Heart left ventricle (tissue), 16 donors: Measurements from ENCODE around the gene FKBP2. TPM values are rescaled to one million over a fixed set of nuclear protein-coding genes. Genes with fewer than 3 reads are reported as not detected.
A peak's percentile ranks its signal among the peaks of the same experiment; 100 is the strongest.

Experiments
- ATAC-seq, 4 donors: fragments of 200-7000 bp; cut with Tn5 transposase; one replicate each; pipeline ENCODE4 v1.9.1; 2020 to 2022; ENCODE audit warnings: moderate library complexity in 4 of 4, mild to moderate bottlenecking in 3 of 4, moderate number of reproducible peaks in 1 of 4
- DNase-seq, 5 donors: peaks; one replicate each; pipeline ENCODE4 v3.0.0-alpha.2; 2020
- H3K27ac ChIP-seq, 12 donors: fragments of 200-600 bp; sonication (generic) in 4 of 12; one replicate each; pipeline versions ENCODE4 v1.5.0 to v1.8.0; 2016 to 2022; ENCODE audit warnings: mild to moderate bottlenecking in 2 of 12
- H3K27me3 ChIP-seq, 9 donors: fragments of 200-600 bp; sonication (generic) in 2 of 9; one replicate each; pipeline versions ENCODE4 v1.5.1 to v1.8.0; 2016 to 2022; ENCODE audit warnings: mild to moderate bottlenecking in 3 of 9
- H3K36me3 ChIP-seq, 9 donors: fragments of 200-600 bp; sonication (generic) in 2 of 9; one replicate each; pipeline versions ENCODE4 v1.5.0 to v1.8.0; 2018 to 2022; ENCODE audit warnings: mild to moderate bottlenecking in 2 of 9
- H3K4me1 ChIP-seq, 12 donors: fragments of 200-600 bp; sonication (generic) in 4 of 12; one replicate each; pipeline versions ENCODE4 v1.5.0 to v1.8.0; 2016 to 2022; ENCODE audit warnings: mild to moderate bottlenecking in 3 of 12
- H3K4me3 ChIP-seq, 12 donors: fragments of 200-600 bp; sonication (generic) in 4 of 12; one replicate each; pipeline versions ENCODE4 v1.5.0 to v1.8.0; 2017 to 2022; ENCODE audit warnings: mild to moderate bottlenecking in 9 of 12, moderate library complexity in 4 of 12
- H3K9me3 ChIP-seq, 12 donors: fragments of 200-600 bp; sonication (generic) in 4 of 12; one replicate each; pipeline versions ENCODE4 v1.5.0 to v1.8.0; 2016 to 2022; ENCODE audit warnings: mild to moderate bottlenecking in 1 of 12
- CTCF ChIP-seq, 12 donors: fragments of 200-600 bp; sonication (generic) in 4 of 12; IDR thresholded peaks; one replicate each; pipeline versions ENCODE4 v1.5.0 to v1.8.0; 2018 to 2022; ENCODE audit warnings: antibody characterized with exemption in 12 of 12, mild to moderate bottlenecking in 5 of 12
- POLR2A ChIP-seq, 2 donors: fragments of 450-650 bp; IDR thresholded peaks; one replicate each; pipeline ENCODE4 v1.6.1; 2017; ENCODE audit warnings: antibody characterized with exemption in 2 of 2, mild to moderate bottlenecking in 2 of 2, moderate library complexity in 2 of 2
- WGBS, 4 donors: extraction: QIAGEN DNeasy Blood & Tissue Kit in 2 of 4; methylation state at CpG; one replicate each; pipeline versions ENCODE4 v1.1.5 to v1.1.7; 2013 to 2018; 5-methylcytosine and 5-hydroxymethylcytosine counted together
- intact Hi-C, 10 donors: fragments of 100-400 bp; cut with DNase I; formaldehyde crosslinking; loops; one replicate each; pipeline versions ENCODE4 v1.11.1 to v1.14.2; 2022
- polyA plus RNA-seq, 2 donors: library from polyadenylated mRNA; stranded (reverse); fragments of 200-250 nt; gene quantifications; one replicate each; pipeline ENCODE4 v1.2.3, GENCODE V29; 2013
- total RNA-seq, 9 donors: library from RNA; depleted of rRNA in 2 of 9; stranded (reverse); fragments of >200 nt in 2 of 9; fragmentation: NEBNext Ultra II Directional in 3 of 9; extraction: Animal tissue kit (Norgen Biotek cat#: 25700) in 3 of 9; gene quantifications; one replicate each; pipeline versions ENCODE4 v1.1.0 to v1.2.4, GENCODE V29; 2016 to 2023
- donor health status: ischemic (EF 13 %, LVEDD 7.1; RV severe dilation, severe dysfunction).
- donor health status: healthy with polysubstance abuse.
- donor health status: DM: no; HTN: yes; CAD: no.
- donor health status: DM: no; HTN: no; CAD: no.
- donor health status: ischemic (EF 25% LVEDD 6.9; RV normal size, moderate dysfunction).
- donor health status: ischemic (EF 25% LVEDD 5.7; RV mildly dilated, moderate dysfunction).
- donor health status: healthy.
- donor health status: DM: yes; HTN: yes; CAD: no.
- donor health status: ischemic (EF 35%, LVEDD 5.7; RV mildly dilated, moderate dysfunction).
- donor health status: nonischemic (EF 11% LVEDD 7.7; RV severe dilation, severe dysfunction).
- donor health status: DM: yes; HTN: yes; CAD: no.
- donor health status: PGD.
- donor health status: ischemic (EF 29% LVEDD 5.4; RV normal size, mild dysfunction).
- donor health status: nonischemic (EF 23%, LVEDD 6.1; RV moderate dilation, normal function).

FKBP2 gene
- total and polyA plus RNA-seq, 11 donors: 35.0 to 250 (median 52.9) TPM

DNA sequence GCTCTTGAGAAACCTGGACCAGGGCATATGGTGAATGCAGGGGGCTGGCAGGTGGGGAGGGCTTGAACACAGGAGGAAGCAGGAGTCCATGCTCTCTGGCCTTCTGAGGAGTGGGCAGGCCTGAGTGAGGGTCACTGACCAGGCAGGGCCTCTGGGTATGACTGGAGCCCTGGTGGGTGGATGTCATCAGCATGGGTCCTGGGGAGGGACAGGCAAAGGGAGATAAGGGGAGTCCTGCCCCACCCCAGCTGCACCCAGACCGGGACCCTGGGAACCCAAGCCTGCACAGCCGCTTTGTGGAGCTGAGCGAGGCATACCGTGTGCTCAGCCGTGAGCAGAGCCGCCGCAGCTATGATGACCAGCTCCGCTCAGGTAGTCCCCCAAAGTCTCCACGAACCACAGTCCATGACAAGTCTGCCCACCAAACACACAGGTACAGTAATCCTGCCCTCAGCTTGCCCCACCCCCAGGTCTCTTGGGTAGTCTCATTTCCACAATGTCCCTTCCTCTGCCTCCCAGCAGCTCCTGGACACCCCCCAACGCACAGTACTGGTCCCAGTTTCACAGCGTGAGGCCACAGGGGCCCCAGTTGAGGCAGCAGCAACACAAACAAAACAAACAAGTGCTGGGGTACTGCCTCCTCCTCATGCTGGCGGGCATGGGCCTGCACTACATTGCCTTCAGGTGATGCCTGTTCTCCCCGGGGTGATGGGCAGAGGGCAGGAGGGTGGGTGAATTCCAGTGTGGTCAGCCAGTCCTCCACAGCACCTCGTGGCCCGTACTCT lies 8.5 kb upstream of the FKBP2 start:
- no peak for ATAC-seq
- no peaks in the 10 kb centered on the region for H3K9me3 ChIP-seq
- peak in 1 of 5 donors; percentile 10 for DNase-seq
- 84 to 87% (median 86%) methylated on average over 14 to 15 of the region's 15 CpGs for WGBS, 4 donors
- no peak overlapping the region for H3K4me3 ChIP-seq
- H3K36me3 ChIP-seq: peaks cover 0 to 7% (median under 1%) of the 10 kb centered on the region in 9 donors
- peaks cover 3 to 67% (median 46%) of the 10 kb centered on the region in 12 donors for H3K4me1 ChIP-seq
- H3K27ac ChIP-seq: peak overlapping the region in 1 of 12 donors; percentile 43
- intact Hi-C loops: no loop called here
- TF ChIP-seq CTCF (IDR thresholded peaks at IDR 0.05) (no peak), POLR2A (IDR thresholded peaks at IDR 0.05) (no peak)
- H3K27me3 ChIP-seq: no peaks in the 10 kb centered on the region

- H3K27ac ChIP-seq: peak overlapping the region in 1 of 12 donors; percentile 91
- H3K27me3 ChIP-seq: no peaks in the 10 kb centered on the region
- TF ChIP-seq CTCF (IDR thresholded peaks at IDR 0.05) (no peak), POLR2A (IDR thresholded peaks at IDR 0.05) (no peak)
- ATAC-seq (no peak), DNase-seq (no peak)
- H3K4me1 ChIP-seq: peaks cover 3 to 65% (median 41%) of the 10 kb centered on the region in 12 donors
- H3K9me3 ChIP-seq: no peaks in the 10 kb centered on the region
- peak overlapping the region in 1 of 12 donors; percentile 75 for H3K4me3 ChIP-seq
- 80 to 93% (median 89%) methylated on average over 8 of the region's 8 CpGs for WGBS, 4 donors
- peaks cover 0 to 12% (median 6%) of the 10 kb centered on the region in 9 donors for H3K36me3 ChIP-seq
- intact Hi-C loops: no loop called here
These were observed 8.0 kb upstream of the FKBP2 start for GRCh38 chr11:64232967-64233315.

DNA sequence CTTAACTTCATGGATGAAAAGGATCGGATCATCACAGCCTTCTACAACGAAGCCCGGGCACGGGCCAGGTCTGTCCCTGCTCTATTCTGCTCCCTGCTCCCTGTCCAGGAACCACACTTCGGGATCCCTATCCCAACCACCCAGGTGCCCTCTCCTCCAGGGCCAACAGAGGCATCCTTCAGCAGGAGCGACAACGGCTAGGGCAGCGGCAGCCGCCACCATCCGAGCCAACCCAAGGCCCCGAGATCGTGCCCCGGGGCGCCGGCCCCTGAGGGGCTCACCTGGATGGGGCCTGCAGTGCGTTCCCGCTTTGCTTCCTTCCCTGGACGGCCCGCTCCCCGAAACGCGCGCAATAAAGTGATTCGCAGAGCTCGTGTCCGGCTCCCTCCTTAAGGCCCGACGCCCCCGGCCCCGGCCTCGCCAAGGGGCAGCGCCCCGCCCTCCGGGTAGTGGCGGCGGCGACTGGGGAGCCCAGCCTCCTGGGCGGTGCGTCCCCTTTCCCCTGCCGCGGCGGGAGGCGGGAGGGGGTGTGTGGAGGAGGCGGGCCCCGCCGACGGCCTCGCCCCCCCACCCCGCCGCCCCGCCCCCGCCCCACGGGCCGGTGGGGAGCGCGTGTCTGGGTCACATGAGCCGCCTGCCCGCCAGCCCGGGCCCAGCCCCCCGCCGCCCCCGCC lies 6.8 kb upstream of the FKBP2 start, which contains the start of gene VEGFB:
Gene VEGFB, plus strand, starts transcription at position 672 of the 674 bp plus-strand sequence. CDS start 250 bp downstream, outside the sequence.
- H3K36me3 ChIP-seq: peaks cover 0 to 23% (median 17%) of the 10 kb centered on the region in 9 donors
- intact Hi-C loops: no loop called here
- H3K4me3 ChIP-seq: peak within 1 kb of the TSS; percentile 71 to 93 (median 81)
- TF ChIP-seq POLR2A (IDR thresholded peaks at IDR 0.05): peak in 1 of 2 donors; percentile 51
- peak in 1 of 12 donors; percentile 5 for TF ChIP-seq CTCF (IDR thresholded peaks at IDR 0.05)
- H3K9me3 ChIP-seq: no peaks in the 10 kb centered on the region
- H3K4me1 ChIP-seq: peaks cover 3 to 68% (median 35%) of the 10 kb centered on the region in 12 donors
- DNase-seq (peak; percentile 85 to 90 (median 85)), ATAC-seq (peak; percentile 34 to 66 (median 58))
- peak within 1 kb of the TSS; percentile 57 to 96 (median 92) for H3K27ac ChIP-seq
- WGBS, 4 donors: 1 to 6% (median 3%) methylated on average over 10 to 61 of the region's 62 CpGs
- no peaks in the 10 kb centered on the region for H3K27me3 ChIP-seq
